GM06990 (cell line): ENCODE data around the gene DGAT2.

ENCODE experiments used
- DNase-seq: peaks from one replicate; pipeline ENCODE4 v3.0.0-alpha.2; 2011; ENCODE audit not compliant: insufficient read length; ENCODE audit errors: extremely low read depth
- H3K27me3 ChIP-seq: replicated peaks from 2 replicates; pipeline ENCODE4 v1.6.0; 2011; ENCODE audit warnings: low read length; ENCODE audit not compliant: control insufficient read depth, insufficient read depth
- H3K36me3 ChIP-seq: 2 replicates; pipeline ENCODE4 v1.5.1; 2011; ENCODE audit warnings: low read length; ENCODE audit not compliant: control insufficient read depth, insufficient read depth
- H3K4me3 ChIP-seq: replicated peaks from 2 replicates; pipeline ENCODE4 v1.5.1; 2011; ENCODE audit warnings: low read depth, mild to moderate bottlenecking, control low read depth, low read length
- CTCF ChIP-seq: IDR thresholded peaks from 2 replicates; pipeline ENCODE4 v1.5.1; 2011; ENCODE audit warnings: low read length, control low read depth, mild to moderate bottlenecking, inconsistent platforms; ENCODE audit not compliant: insufficient read depth, poor library complexity, severe bottlenecking

The DGAT2 gene

GRCh38 chr11:75768112-75768908 lies at the start of gene DGAT2:
DGAT2 (plus strand) TSS chr11:75768778; CDS start chr11:75768992, 214 bp downstream.
- peak; percentile 93 for DNase-seq
- Histone ChIP-seq H3K27me3 (no peaks in the 10 kb centered on the region), H3K4me3 (peak within 1 kb of the TSS; percentile 73), H3K36me3 (no peaks in the 10 kb centered on the region)
- peak; percentile 50 for TF ChIP-seq CTCF

GRCh38 chr11:75719340-75720239 lies 49.0 kb upstream of the DGAT2 start:
- Histone ChIP-seq H3K4me3 (no peak overlapping the region), H3K27me3 (no peaks in the 10 kb centered on the region; the same call in 1 of the 2 replicates), H3K36me3 (no peaks in the 10 kb centered on the region)
- no peak for DNase-seq
- TF ChIP-seq CTCF = no peak

- Histone ChIP-seq H3K36me3 (no peaks in the 10 kb centered on the region), H3K4me3 (no peak overlapping the region), H3K27me3 (no peaks in the 10 kb centered on the region; the same call in 1 of the 2 replicates)
- no peak for DNase-seq
- TF ChIP-seq CTCF = no peak
Measured at GRCh38 chr11:75720639-75721038, 47.9 kb upstream of the DGAT2 start.

- H3K36me3 ChIP-seq = no peaks in the 10 kb centered on the region
- DNase-seq = no peak
- no peaks in the 10 kb centered on the region; the same call in 1 of the 2 replicates for H3K27me3 ChIP-seq
- no peak overlapping the region for H3K4me3 ChIP-seq
- TF ChIP-seq CTCF = no peak
Measured at GRCh38 chr11:75721852-75722668, 46.5 kb upstream of the DGAT2 start.

GRCh38 chr11:75722669-75723042 lies 45.9 kb upstream of the DGAT2 start:
- DNase-seq = no peak
- Histone ChIP-seq H3K4me3 (no peak overlapping the region), H3K36me3 (no peaks in the 10 kb centered on the region), H3K27me3 (no peaks in the 10 kb centered on the region; the same call in 1 of the 2 replicates)
- TF ChIP-seq CTCF = no peak
